Lower lobe of right lung (tissue), 2 donors: ENCODE results near the gene SYNDIG1. TPM values are rescaled to one million over a fixed set of nuclear protein-coding genes. Genes with fewer than 3 reads are reported as not detected.
A peak's percentile ranks its signal among the peaks of the same experiment; 100 is the strongest.

Experiments
- ATAC-seq, 2 donors: fragments of 200-7000 bp; cut with Tn5 transposase; one replicate each; pipeline ENCODE4 v1.9.1; 2020 to 2022; ENCODE audit warnings: mild to moderate bottlenecking in 2 of 2, moderate library complexity in 2 of 2
- DNase-seq: peaks from one replicate; pipeline ENCODE4 v3.0.0-alpha.2; 2020
- H3K27ac ChIP-seq: fragments of 200-600 bp; one replicate; pipeline ENCODE4 v1.8.0; 2022
- H3K27me3 ChIP-seq: fragments of 200-600 bp; one replicate; pipeline ENCODE4 v1.8.0; 2022; ENCODE audit warnings: low read depth
- H3K36me3 ChIP-seq: fragments of 200-600 bp; one replicate; pipeline ENCODE4 v1.8.0; 2022; ENCODE audit warnings: mild to moderate bottlenecking
- H3K4me1 ChIP-seq: fragments of 200-600 bp; one replicate; pipeline ENCODE4 v1.8.0; 2022
- H3K4me3 ChIP-seq: fragments of 200-600 bp; one replicate; pipeline ENCODE4 v1.8.0; 2022; ENCODE audit warnings: mild to moderate bottlenecking
- H3K9me3 ChIP-seq: fragments of 200-600 bp; one replicate; pipeline ENCODE4 v1.8.0; 2022
- intact Hi-C: fragments of 100-400 bp; cut with DNase I; formaldehyde crosslinking; loops from one replicate; pipeline ENCODE4 v1.11.0; 2022
- total RNA-seq: library from RNA; stranded (reverse); fragmentation: NEBNext Ultra II Directional; extraction: Animal tissue kit (Norgen Biotek cat#: 25700); gene quantifications from one replicate; pipeline ENCODE4 v1.2.1, GENCODE V29; 2021
- TF ChIP-seq, protein P1 (sequence below): fragments of 200-600 bp; IDR thresholded peaks from one replicate; pipeline ENCODE4 v1.8.0; 2022; ENCODE audit warnings: antibody characterized with exemption, mild to moderate bottlenecking
- donor health status: DM: no; HTN: yes; CAD: no; lungs with severe emphysema.

The SYNDIG1 gene
- total RNA-seq, 1 donor from 2014 or later = 0.15 TPM

DNA sequence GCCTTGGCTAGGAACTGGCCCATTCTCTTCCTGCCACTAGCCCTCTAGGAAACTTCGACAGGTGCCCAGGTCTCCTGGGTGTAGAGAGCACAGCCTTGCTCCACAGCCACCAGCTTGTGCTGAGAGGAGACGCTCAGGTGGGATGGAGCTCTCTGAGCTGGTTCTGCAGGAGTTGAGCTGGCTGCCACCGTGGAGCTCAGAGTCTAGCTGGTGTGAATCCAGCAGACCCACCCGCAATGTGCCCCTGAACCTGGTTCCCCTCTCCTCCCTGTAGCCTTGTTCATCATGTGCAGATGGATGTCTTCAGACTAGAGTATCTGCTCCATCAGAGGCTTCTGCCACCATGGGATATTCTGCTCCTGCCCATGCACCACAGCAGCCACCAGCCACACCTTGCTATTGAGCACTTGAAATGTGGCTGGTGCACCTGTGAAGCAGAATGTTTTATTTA is 222.5 kb downstream of the SYNDIG1 start:
- Histone ChIP-seq H3K36me3 (no peaks in the 10 kb centered on the region), H3K4me3 (no peak overlapping the region), H3K9me3 (peaks cover 6% of the 10 kb centered on the region), H3K27ac (no peak overlapping the region), H3K27me3 (peaks cover 12% of the 10 kb centered on the region), H3K4me1 (no peaks in the 10 kb centered on the region)
- intact Hi-C loops = no loop called here
- TF ChIP-seq, protein P1, sequence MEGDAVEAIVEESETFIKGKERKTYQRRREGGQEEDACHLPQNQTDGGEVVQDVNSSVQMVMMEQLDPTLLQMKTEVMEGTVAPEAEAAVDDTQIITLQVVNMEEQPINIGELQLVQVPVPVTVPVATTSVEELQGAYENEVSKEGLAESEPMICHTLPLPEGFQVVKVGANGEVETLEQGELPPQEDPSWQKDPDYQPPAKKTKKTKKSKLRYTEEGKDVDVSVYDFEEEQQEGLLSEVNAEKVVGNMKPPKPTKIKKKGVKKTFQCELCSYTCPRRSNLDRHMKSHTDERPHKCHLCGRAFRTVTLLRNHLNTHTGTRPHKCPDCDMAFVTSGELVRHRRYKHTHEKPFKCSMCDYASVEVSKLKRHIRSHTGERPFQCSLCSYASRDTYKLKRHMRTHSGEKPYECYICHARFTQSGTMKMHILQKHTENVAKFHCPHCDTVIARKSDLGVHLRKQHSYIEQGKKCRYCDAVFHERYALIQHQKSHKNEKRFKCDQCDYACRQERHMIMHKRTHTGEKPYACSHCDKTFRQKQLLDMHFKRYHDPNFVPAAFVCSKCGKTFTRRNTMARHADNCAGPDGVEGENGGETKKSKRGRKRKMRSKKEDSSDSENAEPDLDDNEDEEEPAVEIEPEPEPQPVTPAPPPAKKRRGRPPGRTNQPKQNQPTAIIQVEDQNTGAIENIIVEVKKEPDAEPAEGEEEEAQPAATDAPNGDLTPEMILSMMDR = no peak
- DNase-seq (no peak), ATAC-seq (no peak)

DNA sequence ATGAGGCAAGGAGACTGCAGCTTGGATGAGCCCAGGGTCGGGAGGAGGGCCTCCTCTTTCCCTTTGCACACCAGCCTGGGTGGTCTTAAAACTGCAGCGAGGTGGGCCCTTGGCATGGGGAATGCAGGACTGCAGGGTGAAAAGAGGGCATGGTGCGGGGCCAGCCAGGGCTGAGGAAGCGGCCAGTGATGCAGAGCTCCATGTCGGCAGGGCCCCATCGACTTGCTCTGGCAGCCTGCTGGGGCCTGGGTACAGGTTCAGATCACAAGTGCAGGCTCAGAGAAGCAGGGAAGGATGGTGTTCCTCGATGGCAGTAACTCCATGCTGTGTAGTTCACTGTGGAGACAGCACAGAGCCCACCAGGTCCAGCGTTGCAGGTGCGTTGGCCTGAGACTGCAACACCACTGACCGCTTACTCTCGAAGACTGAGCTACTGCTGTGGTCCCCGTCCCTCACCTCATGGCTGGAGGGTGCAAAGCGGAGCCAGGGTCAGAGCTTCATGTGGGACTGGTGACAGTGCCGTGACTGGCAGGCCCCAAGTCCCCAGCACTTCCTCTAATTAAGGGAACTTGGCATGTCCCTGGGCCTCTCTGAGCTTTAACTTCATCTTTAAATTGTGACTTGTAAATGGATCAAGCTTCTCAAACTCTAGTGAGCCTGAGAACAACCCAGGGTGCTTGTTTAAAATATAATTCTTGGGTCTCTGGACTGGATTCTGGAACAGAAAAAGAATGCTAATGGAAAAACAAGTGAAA is 223.2 kb downstream of the SYNDIG1 start:
- Histone ChIP-seq H3K4me3 (no peak overlapping the region), H3K36me3 (no peaks in the 10 kb centered on the region), H3K4me1 (no peaks in the 10 kb centered on the region), H3K27me3 (peaks cover 12% of the 10 kb centered on the region), H3K27ac (no peak overlapping the region), H3K9me3 (peaks cover 5% of the 10 kb centered on the region)
- intact Hi-C loops = no loop called here
- DNase-seq (no peak), ATAC-seq (no peak)
- TF ChIP-seq, protein P1 = no peak

DNA sequence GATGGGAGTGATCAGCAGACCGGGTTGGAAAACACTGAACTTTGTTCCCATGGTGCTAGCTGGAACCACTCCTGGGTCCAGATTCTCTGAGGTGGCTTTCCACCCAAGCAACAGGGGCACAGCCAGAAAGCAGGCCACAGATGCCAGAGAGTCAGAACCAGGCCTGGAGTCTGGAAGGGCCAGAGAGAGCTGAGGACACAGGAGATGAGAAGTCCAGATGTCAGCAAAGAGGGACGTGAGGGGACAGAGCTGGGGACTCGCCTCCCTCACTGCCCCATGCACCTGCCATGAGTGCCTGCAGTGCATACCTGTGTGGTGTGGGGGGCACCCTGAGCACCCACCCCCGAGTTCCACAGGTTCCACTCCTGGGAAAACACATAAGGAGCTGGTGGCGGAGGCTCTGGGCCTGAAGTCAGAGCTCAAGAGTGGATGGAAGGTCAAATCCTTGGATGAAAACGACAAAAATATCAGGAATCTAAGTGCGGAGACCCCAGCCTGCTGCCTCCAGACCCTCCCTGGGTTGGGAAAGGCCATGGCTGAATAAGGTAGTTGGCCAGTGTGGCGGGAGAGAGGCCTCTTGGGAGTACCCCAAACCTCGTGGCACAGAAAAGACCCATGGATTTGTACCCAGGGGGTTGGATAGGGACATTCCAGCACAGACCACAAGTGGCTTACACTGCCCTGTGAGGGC is 224.2 kb downstream of the SYNDIG1 start:
- ATAC-seq (peak in 1 of 2 donors; percentile 18), DNase-seq (no peak)
- no peaks in the 10 kb centered on the region for H3K4me1 ChIP-seq
- H3K36me3 ChIP-seq = no peaks in the 10 kb centered on the region
- TF ChIP-seq, protein P1 = no peak
- H3K9me3 ChIP-seq = no peaks in the 10 kb centered on the region
- no peak overlapping the region for H3K4me3 ChIP-seq
- intact Hi-C loops = no loop called here
- peaks cover 12% of the 10 kb centered on the region for H3K27me3 ChIP-seq
- H3K27ac ChIP-seq = no peak overlapping the region

DNA sequence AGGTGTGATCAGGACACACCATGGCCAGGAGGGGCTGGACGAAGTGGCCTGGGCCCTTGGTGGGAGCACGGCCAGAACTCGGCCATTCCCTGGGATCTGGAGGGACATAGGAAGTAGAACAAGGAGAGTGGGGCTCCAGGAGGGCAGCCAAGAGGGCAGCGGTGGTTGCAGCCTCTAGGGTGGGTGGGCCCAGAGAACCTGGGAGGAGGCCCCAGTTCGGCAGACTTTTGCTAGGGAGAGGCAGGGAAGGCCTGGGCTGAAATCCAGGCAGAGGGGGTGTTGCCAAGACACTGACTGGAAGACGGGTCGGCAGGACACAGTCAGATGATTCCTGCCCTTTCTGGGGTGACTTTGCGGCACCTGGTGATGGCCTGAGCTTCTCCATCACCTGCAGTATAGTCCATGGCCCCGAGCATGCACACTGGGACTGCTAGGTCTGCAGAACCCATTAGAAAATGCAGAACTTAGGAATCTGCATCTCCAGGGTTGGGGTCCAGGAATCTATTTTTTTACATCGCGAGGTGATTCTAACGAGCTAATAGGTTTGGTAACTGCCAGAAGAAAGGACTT is 224.8 kb downstream of the SYNDIG1 start:
- ATAC-seq = no peak
- no peak for DNase-seq
- H3K27ac ChIP-seq = no peak overlapping the region
- no peaks in the 10 kb centered on the region for H3K9me3 ChIP-seq
- TF ChIP-seq, protein P1 = no peak
- H3K36me3 ChIP-seq = no peaks in the 10 kb centered on the region
- H3K4me1 ChIP-seq = no peaks in the 10 kb centered on the region
- peaks cover 10% of the 10 kb centered on the region for H3K27me3 ChIP-seq
- intact Hi-C loops = no loop called here
- H3K4me3 ChIP-seq = no peak overlapping the region

DNA sequence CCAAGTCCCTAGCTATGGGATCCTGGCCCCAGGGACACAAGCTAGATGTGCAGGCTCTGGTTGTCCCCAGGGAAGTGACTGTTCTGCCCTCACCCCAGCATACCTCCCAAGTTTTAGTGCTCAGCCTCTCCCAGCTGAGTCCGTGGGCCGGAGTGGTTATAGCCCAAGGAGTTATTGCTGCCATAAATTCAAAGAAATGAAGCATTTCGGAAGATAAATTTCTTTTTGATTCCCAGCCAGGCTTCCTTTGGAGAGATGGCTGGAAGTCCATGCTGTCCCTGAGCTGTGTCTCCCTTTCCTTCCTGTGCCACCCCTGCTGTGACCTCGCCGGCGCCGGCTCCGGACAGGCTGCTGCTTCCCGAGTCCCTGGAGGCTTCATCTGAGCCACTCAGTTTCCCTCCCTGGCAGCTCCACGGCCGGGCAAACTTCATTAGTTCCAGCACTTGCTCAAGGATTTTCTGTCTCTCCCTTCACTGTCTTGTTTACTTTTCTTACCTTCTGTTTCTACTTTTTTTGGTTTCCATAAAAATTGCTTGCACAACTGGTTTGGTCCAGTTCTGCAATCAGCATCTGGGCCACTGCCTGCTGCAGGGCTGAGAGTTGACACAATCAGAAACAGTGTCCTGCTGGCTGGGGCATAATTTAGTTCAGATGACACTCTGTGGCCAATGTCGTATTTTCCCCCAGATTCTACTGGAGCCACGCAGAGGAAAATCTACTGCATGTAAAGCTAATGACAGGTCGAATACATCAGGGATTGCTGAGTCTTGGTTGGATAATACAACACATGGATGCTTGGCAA is 225.5 kb downstream of the SYNDIG1 start:
- TF ChIP-seq, protein P1 = no peak
- ATAC-seq = peak in 1 of 2 donors; percentile 9
- Histone ChIP-seq H3K4me3 (no peak overlapping the region), H3K27me3 (peaks cover 12% of the 10 kb centered on the region), H3K27ac (no peak overlapping the region), H3K36me3 (no peaks in the 10 kb centered on the region), H3K4me1 (no peaks in the 10 kb centered on the region), H3K9me3 (no peaks in the 10 kb centered on the region)
- intact Hi-C loops = no loop called here
- no peak for DNase-seq
